CD14-positive monocyte (primary cell): ENCODE data around the gene ARL16. TPM values are rescaled to one million over a fixed set of nuclear protein-coding genes. Genes with fewer than 3 reads are reported as not detected.
"Not testable (repeated sequence)": the region's sequence is repeated elsewhere in the genome, so short reads cannot be mapped to it uniquely, and the experiment has no call there.

Experiments used
- DNase-seq, 3 donors: peaks; one replicate each; pipeline ENCODE4 v3.0.0-alpha.2; 2011 to 2022
- H2AFZ ChIP-seq: 2 replicates; pipeline ENCODE4 v1.6.0; 2012; ENCODE audit warnings: mild to moderate bottlenecking, low read depth, low read length, inconsistent platforms; ENCODE audit not compliant: insufficient read depth, poor library complexity, severe bottlenecking
- H3K27ac ChIP-seq, 2 donors: 1 replicate in 1 of 2; 2 replicates in 1 of 2; pipeline ENCODE4 v1.5.1; 2012 to 2013; ENCODE audit warnings: low read length in 2 of 2, control low read depth in 1 of 2, inconsistent platforms in 1 of 2, low read depth in 1 of 2, mild to moderate bottlenecking in 1 of 2
- H3K27me3 ChIP-seq, 2 donors: one replicate each; pipeline versions ENCODE4 v1.6.0 to v1.6.1; 2011 to 2013; ENCODE audit warnings: low read length in 2 of 2; ENCODE audit not compliant: control insufficient read depth in 2 of 2, insufficient read depth in 2 of 2
- H3K36me3 ChIP-seq, 2 donors: replicated peaks in 1 of 2; 1 replicate in 1 of 2; 2 replicates in 1 of 2; pipeline versions ENCODE4 v1.5.1 to v1.6.1; 2012 to 2013; ENCODE audit warnings: low read length in 2 of 2, control low read depth in 1 of 2, inconsistent platforms in 1 of 2, mild to moderate bottlenecking in 1 of 2; ENCODE audit not compliant: insufficient read depth in 2 of 2, control insufficient read depth in 1 of 2
- H3K4me1 ChIP-seq, 2 donors: 1 replicate in 1 of 2; 2 replicates in 1 of 2; pipeline versions ENCODE4 v1.5.1 to v1.6.1; 2012 to 2013; ENCODE audit warnings: low read length in 2 of 2, control low read depth in 1 of 2, inconsistent platforms in 1 of 2, mild to moderate bottlenecking in 1 of 2, moderate library complexity in 1 of 2; ENCODE audit not compliant: insufficient read depth in 2 of 2, control insufficient read depth in 1 of 2
- H3K4me2 ChIP-seq: replicated peaks from 2 replicates; pipeline ENCODE3; 2012; ENCODE audit warnings: low read length, moderate library complexity, mild to moderate bottlenecking; ENCODE audit not compliant: poor library complexity, severe bottlenecking; ENCODE audit errors: extremely low read depth
- H3K4me3 ChIP-seq, 3 experiments: fragments of 200-600 bp in 1 of 3; sonication (generic) in 1 of 3; replicated peaks in 1 of 3; 1 replicate in 2 of 3; 2 replicates in 1 of 3; pipeline ENCODE4 v1.5.1; 2011 to 2013; ENCODE audit warnings: low read length in 3 of 3, mild to moderate bottlenecking in 3 of 3, control low read depth in 2 of 3, low read depth in 2 of 3, inconsistent platforms in 1 of 3, moderate library complexity in 1 of 3
- H3K79me2 ChIP-seq: 2 replicates; pipeline ENCODE4 v1.6.0; 2012; ENCODE audit warnings: mild to moderate bottlenecking, control low read depth, inconsistent platforms, low read length, moderate library complexity; ENCODE audit not compliant: insufficient read depth
- H3K9ac ChIP-seq: 2 replicates; pipeline ENCODE4 v1.6.0; 2017; ENCODE audit warnings: low read length, mild to moderate bottlenecking; ENCODE audit not compliant: insufficient read depth, poor library complexity, severe bottlenecking
- H3K9me3 ChIP-seq, 2 donors: replicated peaks in 1 of 2; 1 replicate in 1 of 2; 2 replicates in 1 of 2; pipeline versions ENCODE4 v1.5.1 to v1.6.1; 2012 to 2013; ENCODE audit warnings: low read length in 2 of 2, control low read depth in 1 of 2; ENCODE audit not compliant: control insufficient read depth in 1 of 2, insufficient read depth in 1 of 2
- H4K20me1 ChIP-seq: 2 replicates; pipeline ENCODE4 v1.6.0; 2012; ENCODE audit warnings: mild to moderate bottlenecking, low read length, control low read depth, moderate library complexity; ENCODE audit not compliant: insufficient read depth
- H3K27ac Mint-ChIP-seq, 7 donors: one replicate each; pipeline ENCODE4 v1.8.0; 2020; ENCODE audit warnings: mild to moderate bottlenecking in 7 of 7, mixed read lengths in 7 of 7, moderate library complexity in 6 of 7, inconsistent platforms in 2 of 7
- H3K27me3 Mint-ChIP-seq, 3 donors: one replicate each; pipeline ENCODE4 v1.8.0; 2021 to 2022; ENCODE audit warnings: low read depth in 3 of 3, mild to moderate bottlenecking in 3 of 3, mixed read lengths in 3 of 3, moderate library complexity in 3 of 3, inconsistent platforms in 1 of 3
- H3K36me3 Mint-ChIP-seq, 2 donors: one replicate each; pipeline ENCODE4 v1.8.0; 2020; ENCODE audit warnings: mixed read lengths in 2 of 2, inconsistent platforms in 1 of 2, mild to moderate bottlenecking in 1 of 2
- H3K4me1 Mint-ChIP-seq: one replicate; pipeline ENCODE4 v1.8.0; 2020; ENCODE audit warnings: mild to moderate bottlenecking, mixed read lengths
- H3K4me3 Mint-ChIP-seq, 2 donors: one replicate each; pipeline ENCODE4 v1.8.0; 2020; ENCODE audit warnings: mild to moderate bottlenecking in 2 of 2, mixed read lengths in 2 of 2, moderate library complexity in 1 of 2
- H3K9me3 Mint-ChIP-seq, 7 donors: one replicate each; pipeline ENCODE4 v1.8.0; 2020 to 2022; ENCODE audit warnings: mixed read lengths in 7 of 7, mild to moderate bottlenecking in 6 of 7, moderate library complexity in 6 of 7, inconsistent platforms in 2 of 7
- WGBS: methylation state at CpG from one replicate; pipeline ENCODE4 v1.1.5; 2013; ENCODE audit warnings: missing lambda C conversion rate; ENCODE audit not compliant: insufficient coverage; 5-methylcytosine and 5-hydroxymethylcytosine counted together
- intact Hi-C, 2 donors: fragments of 100-400 bp; cut with micrococcal nuclease; formaldehyde crosslinking; loops; one replicate each; pipeline versions ENCODE4 v1.15.0 to v1.15.1; 2023
- polyA plus RNA-seq, 3 donors: library from polyadenylated mRNA; depleted of rRNA in 1 of 3; unstranded in 2 of 3; stranded (reverse) in 1 of 3; fragments of 300-500 nt in 2 of 3; fragments of >200 nt in 1 of 3; fragmentation: Illumina TruSeq in 2 of 3; gene quantifications; 1 replicate in 2 of 3; 2 replicates in 1 of 3; pipeline ENCODE4 v1.2.3, GENCODE V29; 2012 to 2021
- TF ChIP-seq, protein P1 (sequence below): fragments of 200-600 bp; IDR thresholded peaks from one replicate; pipeline ENCODE4 v1.8.0; 2022; ENCODE audit warnings: antibody characterized with exemption, mild to moderate bottlenecking

Gene ARL16
- polyA plus RNA-seq, 3 donors, result 17.6 to 43.0 (median 28.7) TPM

- H3K4me3 ChIP-seq, result no peak overlapping the region
- no peak overlapping the region for H3K27ac ChIP-seq
- H4K20me1 ChIP-seq, result peaks cover 5% of the 10 kb centered on the region
- TF ChIP-seq, protein P1, sequence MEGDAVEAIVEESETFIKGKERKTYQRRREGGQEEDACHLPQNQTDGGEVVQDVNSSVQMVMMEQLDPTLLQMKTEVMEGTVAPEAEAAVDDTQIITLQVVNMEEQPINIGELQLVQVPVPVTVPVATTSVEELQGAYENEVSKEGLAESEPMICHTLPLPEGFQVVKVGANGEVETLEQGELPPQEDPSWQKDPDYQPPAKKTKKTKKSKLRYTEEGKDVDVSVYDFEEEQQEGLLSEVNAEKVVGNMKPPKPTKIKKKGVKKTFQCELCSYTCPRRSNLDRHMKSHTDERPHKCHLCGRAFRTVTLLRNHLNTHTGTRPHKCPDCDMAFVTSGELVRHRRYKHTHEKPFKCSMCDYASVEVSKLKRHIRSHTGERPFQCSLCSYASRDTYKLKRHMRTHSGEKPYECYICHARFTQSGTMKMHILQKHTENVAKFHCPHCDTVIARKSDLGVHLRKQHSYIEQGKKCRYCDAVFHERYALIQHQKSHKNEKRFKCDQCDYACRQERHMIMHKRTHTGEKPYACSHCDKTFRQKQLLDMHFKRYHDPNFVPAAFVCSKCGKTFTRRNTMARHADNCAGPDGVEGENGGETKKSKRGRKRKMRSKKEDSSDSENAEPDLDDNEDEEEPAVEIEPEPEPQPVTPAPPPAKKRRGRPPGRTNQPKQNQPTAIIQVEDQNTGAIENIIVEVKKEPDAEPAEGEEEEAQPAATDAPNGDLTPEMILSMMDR, result no peak
- Mint-ChIP-seq H3K9me3 (peaks cover 0 to 3% (median 0%) of the 10 kb centered on the region in 7 donors), H3K4me3 (no peak overlapping the region), H3K4me1 (no peaks in the 10 kb centered on the region), H3K27ac (no peak overlapping the region), H3K27me3 (no peaks in the 10 kb centered on the region), H3K36me3 (peaks cover 23 to 49% of the 10 kb centered on the region in 2 donors)
- H3K4me2 ChIP-seq, result no peak overlapping the region
- peaks cover 7% of the 10 kb centered on the region for H3K79me2 ChIP-seq
- no peak overlapping the region for H3K9ac ChIP-seq
- 92% methylated on average over 14 of the region's 17 CpGs for WGBS
- peaks cover 30 to 40% of the 10 kb centered on the region in 2 donors for H3K36me3 ChIP-seq
- H3K27me3 ChIP-seq, result no peaks in the 10 kb centered on the region
- no peaks in the 10 kb centered on the region for H3K9me3 ChIP-seq
- no peaks in the 10 kb centered on the region for H3K4me1 ChIP-seq
- H2AFZ ChIP-seq, result no peak overlapping the region
- intact Hi-C loops, result no loop called here
- no peak for DNase-seq
These were observed 6.7 kb downstream of the ARL16 start for GRCh38 chr17:81676906-81677305.

GRCh38 chr17:81675515-81676221 lies 7.9 kb downstream of the ARL16 start:
- H3K27ac ChIP-seq, H3K9me3 ChIP-seq, H3K9me3 Mint-ChIP-seq, H4K20me1 ChIP-seq, H3K4me1 Mint-ChIP-seq, H3K9ac ChIP-seq, intact Hi-C loops, H2AFZ ChIP-seq, H3K27me3 ChIP-seq, H3K79me2 ChIP-seq, H3K4me1 ChIP-seq, H3K27me3 Mint-ChIP-seq, H3K4me3 ChIP-seq, H3K4me2 ChIP-seq, H3K4me3 Mint-ChIP-seq: not testable (repeated sequence)
- TF ChIP-seq, protein P1, result peak; percentile 82
- Mint-ChIP-seq H3K36me3 (peaks cover 27 to 50% of the 10 kb centered on the region in 2 donors), H3K27ac (peak overlapping the region in 1 of 7 donors; percentile 55)
- peaks cover 37 to 49% of the 10 kb centered on the region in 2 donors for H3K36me3 ChIP-seq
- DNase-seq, result peak in 1 of 3 donors; percentile 7
- 67% methylated on average over 3 of the region's 18 CpGs for WGBS
